A673 (cell line): ENCODE data around the gene HAND2. TPM values are rescaled to one million over a fixed set of nuclear protein-coding genes. Genes with fewer than 3 reads are reported as not detected.

ENCODE experiments used
- BruUV-seq: library from RNA; stranded (reverse); fragments of 400-500 nt; replicated peaks from 2 replicates; lab custom pipeline; 2021; lab: Mats Ljungman, UMichigan
- CTCF ChIA-PET: fragments of 300-600 bp; sonication (Branson Sonifier 250); formaldehyde crosslinking; loops from one replicate; lab custom pipeline; 2022; ENCODE audit warnings: antibody characterized with exemption; lab: Charles Lee
- POLR2A ChIA-PET: fragments of 300-600 bp; sonication (Branson Sonifier 250); formaldehyde crosslinking; loops from one replicate; lab custom pipeline; 2022; ENCODE audit warnings: antibody characterized with exemption; ENCODE audit not compliant: low non-redundant PET; lab: Charles Lee
- DNase-seq: peaks from one replicate; pipeline ENCODE4 v3.0.0-alpha.2; 2015; ENCODE audit warnings: low spot score
- H3K27ac ChIP-seq: fragments of 200-600 bp; sonication (generic); 2 replicates; pipeline ENCODE4 v1.5.1; 2016; ENCODE audit warnings: mixed run types, low read depth, mild to moderate bottlenecking, mixed read lengths, antibody characterized with exemption, low read length; ENCODE audit not compliant: poor library complexity, severe bottlenecking
- H3K27me3 ChIP-seq: fragments of 200-600 bp; sonication (generic); replicated peaks from 2 replicates; pipeline ENCODE4 v1.6.1; 2017; ENCODE audit warnings: mixed run types, low read depth, mild to moderate bottlenecking, mixed read lengths, antibody characterized with exemption, low read length; ENCODE audit not compliant: insufficient read depth, poor library complexity
- H3K36me3 ChIP-seq: fragments of 200-600 bp; sonication (generic); 2 replicates; pipeline ENCODE4 v1.6.1; 2016; ENCODE audit warnings: mixed run types, mild to moderate bottlenecking, mixed read lengths, antibody characterized with exemption, low read length; ENCODE audit not compliant: insufficient read depth, poor library complexity, severe bottlenecking
- H3K4me1 ChIP-seq: fragments of 200-600 bp; sonication (generic); 2 replicates; pipeline ENCODE4 v1.6.1; 2017; ENCODE audit warnings: mixed run types, mild to moderate bottlenecking, mixed read lengths, antibody characterized with exemption, low read length; ENCODE audit not compliant: insufficient read depth, poor library complexity, severe bottlenecking
- H3K4me3 ChIP-seq: fragments of 200-600 bp; sonication (generic); 2 replicates; pipeline ENCODE4 v1.5.1; 2016; ENCODE audit warnings: low read depth, mixed run types, mild to moderate bottlenecking, mixed read lengths, low read length; ENCODE audit not compliant: poor library complexity, severe bottlenecking
- H3K9me3 ChIP-seq: fragments of 200-600 bp; sonication (generic); 2 replicates; pipeline ENCODE4 v1.6.1; 2016; ENCODE audit warnings: mixed run types, low read depth, mild to moderate bottlenecking, mixed read lengths, antibody characterized with exemption, low read length; ENCODE audit not compliant: poor library complexity, severe bottlenecking
- CTCF ChIP-seq: fragments of 300-800, 200-600 bp; sonication (generic); conservative IDR thresholded peaks from 2 replicates; pipeline ENCODE4 v1.5.1; 2017; ENCODE audit warnings: low read depth, mild to moderate bottlenecking, antibody characterized with exemption, low read length, moderate library complexity, mixed read lengths
- EZH2 ChIP-seq: fragments of 200-600 bp; sonication (generic); IDR thresholded peaks from 2 replicates; pipeline ENCODE4 v1.6.1; 2017; ENCODE audit warnings: borderline replicate concordance, low read depth, mild to moderate bottlenecking, mixed read lengths, antibody characterized with exemption, low read length; ENCODE audit not compliant: poor library complexity, severe bottlenecking
- intact Hi-C: fragments of 100-400 bp; cut with micrococcal nuclease; formaldehyde crosslinking; loops from one replicate; pipeline ENCODE4 v1.10.0; 2022; ENCODE audit not compliant: unreplicated experiment
- total RNA-seq: library from RNA; stranded (reverse); gene quantifications from 2 replicates; pipeline ENCODE4 v1.2.3, GENCODE V29; 2021

HAND2 gene
- total RNA-seq, 1 experiment from 2014 or later = 24.0 TPM

DNA sequence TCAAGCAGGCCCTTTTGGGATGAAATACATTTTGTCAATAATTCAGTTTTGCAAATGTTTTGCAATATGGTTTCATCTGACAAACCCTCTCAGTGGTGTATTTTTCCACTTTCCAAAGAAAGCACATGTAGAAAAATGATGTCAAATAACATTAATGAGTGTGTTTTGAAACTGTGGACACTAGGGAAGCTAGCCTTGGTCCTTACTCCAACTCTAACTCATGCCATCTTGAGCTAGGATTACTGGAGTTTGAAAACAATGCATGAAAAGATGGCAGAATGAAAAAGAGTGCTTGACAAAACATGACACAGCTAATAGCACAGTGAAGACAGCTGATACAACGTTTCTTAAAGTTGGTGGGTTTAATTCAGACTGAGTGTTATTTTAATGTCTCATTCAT, 41.4 kb downstream of the HAND2 start:
- H3K27me3 ChIP-seq = no peaks in the 10 kb centered on the region
- DNase-seq = no peak
- no TSS peak for BruUV-seq
- H3K36me3 ChIP-seq = no peaks in the 10 kb centered on the region
- peaks cover 67% of the 10 kb centered on the region for H3K4me1 ChIP-seq
- intact Hi-C loops = no loop called here
- H3K4me3 ChIP-seq = no peak overlapping the region
- POLR2A ChIA-PET = no interaction called here
- H3K27ac ChIP-seq = no peak overlapping the region
- TF ChIP-seq EZH2 (no peak), CTCF (no peak)
- H3K9me3 ChIP-seq = no peaks in the 10 kb centered on the region
- CTCF ChIA-PET = interaction anchor here (0.5 kb wide), 1 partner anchor 200 kb away, joined by 4 read pairs; no protein-coding TSS in a partner anchor

- no peak for TF ChIP-seq EZH2
- no peak for TF ChIP-seq CTCF
- intact Hi-C loops = no loop called here
- H3K9me3 ChIP-seq = no peaks in the 10 kb centered on the region
- no peak overlapping the region for H3K4me3 ChIP-seq
- ChIA-PET POLR2A (no interaction called here), CTCF (no interaction called here)
- no TSS peak for BruUV-seq
- no peaks in the 10 kb centered on the region for H3K27me3 ChIP-seq
- no peak for DNase-seq
- H3K4me1 ChIP-seq = peaks cover 64% of the 10 kb centered on the region
- no peak overlapping the region for H3K27ac ChIP-seq
- no peaks in the 10 kb centered on the region for H3K36me3 ChIP-seq
These were observed 42.0 kb downstream of the HAND2 start for GRCh38 chr4:173488074-173488473.

DNA sequence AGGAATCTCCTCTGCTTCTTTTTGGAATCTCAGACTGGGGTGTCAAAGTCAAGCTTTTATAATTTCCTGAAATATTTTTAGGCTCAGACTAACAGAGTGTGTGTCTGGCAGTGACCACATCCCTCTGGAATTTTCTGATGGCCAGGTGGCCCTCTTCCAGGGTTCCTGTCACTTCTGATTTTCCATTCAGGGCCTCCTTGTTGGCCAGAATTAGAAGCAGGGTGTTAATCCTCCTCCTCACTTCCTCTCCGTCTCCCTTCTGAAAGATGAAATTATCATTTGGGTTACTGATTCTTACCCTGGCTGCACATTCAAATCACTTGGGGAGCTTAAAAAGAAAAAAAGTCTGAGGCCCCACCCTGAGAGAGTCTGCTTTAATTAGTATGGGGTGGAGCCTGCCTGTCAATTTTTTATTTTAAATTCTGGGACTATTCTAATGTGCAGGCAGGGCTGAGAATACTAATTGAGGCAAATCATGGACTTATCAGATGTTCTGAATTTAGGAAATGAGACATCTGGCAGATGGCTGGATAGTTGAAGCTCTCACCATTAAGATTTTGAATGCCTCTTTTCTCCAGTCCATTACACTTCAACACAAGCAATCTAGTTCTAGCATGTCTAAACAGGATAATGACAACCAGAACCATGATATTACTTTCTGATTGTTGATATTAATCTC, 43.2 kb downstream of the HAND2 start:
- H3K27ac ChIP-seq = peak overlapping the region; percentile 67
- ChIA-PET CTCF (no interaction called here), POLR2A (interaction anchor here (0.7 kb wide), 1 partner anchor 376 kb away, joined by 3 read pairs; no protein-coding TSS in a partner anchor)
- no peak overlapping the region for H3K4me3 ChIP-seq
- H3K27me3 ChIP-seq = no peaks in the 10 kb centered on the region
- peak; percentile 80 for DNase-seq
- no peaks in the 10 kb centered on the region for H3K36me3 ChIP-seq
- no peaks in the 10 kb centered on the region for H3K9me3 ChIP-seq
- H3K4me1 ChIP-seq = peaks cover 56% of the 10 kb centered on the region
- BruUV-seq = no TSS peak
- intact Hi-C loops = no loop called here
- TF ChIP-seq EZH2 (no peak), CTCF (no peak)
